ENCODE results near the gene MICU2. TPM values are rescaled to one million over a fixed set of nuclear protein-coding genes. Genes with fewer than 3 reads are reported as not detected.

MICU2 gene
- total and polyA plus RNA-seq, 2 of the 13 experiments (the other 11 are each of a cell fraction or from before 2014, with no cell fraction given) = 31.7 to 42.4 TPM

GRCh38 chr13:21522847-21523246 is 81.1 kb downstream of the MICU2 start:
- ATAC-seq = no peak
- BruUV-seq (replicated peaks) = no TSS peak
- intact Hi-C loops (cut with micrococcal nuclease; ENCODE audit: unreplicated experiment) (no loop called here), in situ Hi-C loops (cut with HindIII; ENCODE audit: extremely low pct_ligation_motif_present, low pct_unique_long_range_greater_than_20kb) (no loop called here)
- WGBS (ENCODE audit: low lambda C conversion rate) = 97% methylated on average over 2 of the region's 2 CpGs
- Histone ChIP-seq H3K27me3 (ENCODE audit: control insufficient read depth in 1 of 2, insufficient read depth in 2 of 2, low read length in 2 of 2) (no peaks in the 10 kb centered on the region), H3K4me2 (ENCODE audit: low read depth, low read length) (no peak overlapping the region), H4K20me1 (ENCODE audit: insufficient read depth, low read length) (no peaks in the 10 kb centered on the region), H3K27ac (ENCODE audit: extremely low read length, insufficient read depth, low read length) (no peak overlapping the region), H3K79me2 (ENCODE audit: insufficient read depth, low read length) (no peaks in the 10 kb centered on the region), H3K4me3 (replicated peaks in 1 of 3; ENCODE audit: insufficient read depth in 1 of 3, low read depth in 2 of 3, low read length in 3 of 3) (no peak overlapping the region), H3K4me1 (ENCODE audit: insufficient read depth, low read length) (peaks cover 20% of the 10 kb centered on the region), H2AFZ (ENCODE audit: low read length) (no peak overlapping the region), H3K9ac (ENCODE audit: insufficient read depth, low read depth, low read length) (no peak overlapping the region), H3K36me3 (replicated peaks in 1 of 2; ENCODE audit: control insufficient read depth in 1 of 2, insufficient read depth in 2 of 2, low read length in 2 of 2) (peaks cover 0 to 24% of the 10 kb centered on the region in 2 experiments; a peak in 2 of 5 replicates), H3K9me3 (ENCODE audit: low read length) (no peaks in the 10 kb centered on the region)
- FAIRE-seq = no peak
- CTCF ChIA-PET (ENCODE audit: low intra/inter-chr PET ratio, low total read pairs) = no interaction called here
- DNase-seq (ENCODE audit: low spot score) = no peak
- POLR2A ChIA-PET = no interaction called here
- no peak for TF ChIP-seq ZUFSP (CRISPR knock-in tag; IDR thresholded peaks at IDR 0.05; ENCODE audit: borderline replicate concordance)
- no peak for TF ChIP-seq ZNF713 (CRISPR knock-in tag; IDR thresholded peaks at IDR 0.05)
- TF ChIP-seq NFE2L2 (IDR thresholded peaks at IDR 0.05; ENCODE audit: low read length) = no peak
- no peak for TF ChIP-seq NFE2L1 (CRISPR knock-in tag; IDR thresholded peaks at IDR 0.05; ENCODE audit: borderline replicate concordance)
- no peak for TF ChIP-seq HDAC1 (CRISPR knock-in tag; IDR thresholded peaks at IDR 0.05)
- no peak for TF ChIP-seq NFKB2 (CRISPR knock-in tag; IDR thresholded peaks at IDR 0.05; ENCODE audit: borderline replicate concordance)
- no peak for TF ChIP-seq CCDC6 (CRISPR knock-in tag; IDR thresholded peaks at IDR 0.05)
- no peak for TF ChIP-seq ZNF770 (CRISPR knock-in tag; IDR thresholded peaks at IDR 0.05)
- no peak for TF ChIP-seq SCMH1 (CRISPR knock-in tag; IDR thresholded peaks at IDR 0.05; ENCODE audit: borderline replicate concordance)
- no peak for TF ChIP-seq RBM39 (IDR thresholded peaks at IDR 0.05; ENCODE audit: low read depth, low read length, poor library complexity, severe bottlenecking)
- TF ChIP-seq ZSCAN9 (CRISPR knock-in tag; IDR thresholded peaks at IDR 0.05; ENCODE audit: borderline replicate concordance) = no peak
- no peak for TF ChIP-seq WIZ (CRISPR knock-in tag; IDR thresholded peaks at IDR 0.05)
- no peak for TF ChIP-seq ZNF569 (CRISPR knock-in tag; IDR thresholded peaks at IDR 0.05; ENCODE audit: borderline replicate concordance)
- no peak for TF ChIP-seq ATM (IDR thresholded peaks at IDR 0.05; ENCODE audit: borderline replicate concordance)
- no peak for TF ChIP-seq CENPT (CRISPR knock-in tag; IDR thresholded peaks at IDR 0.05; ENCODE audit: low read depth)
- no peak for TF ChIP-seq ATF5 (CRISPR knock-in tag; IDR thresholded peaks at IDR 0.05; ENCODE audit: low read depth)

All from HepG2 (cell line).